Neutrophil (primary cell): ENCODE data around the gene CPLX3.

ENCODE experiments used
- H3K27ac ChIP-seq: fragments of 200-600 bp; sonication (generic); 2 replicates; pipeline ENCODE4 v1.5.1; 2016; ENCODE audit warnings: mild to moderate bottlenecking, moderate library complexity
- H3K27me3 ChIP-seq: fragments of 200-600 bp; sonication (generic); 2 replicates; pipeline ENCODE4 v1.6.0; 2016; ENCODE audit warnings: mild to moderate bottlenecking
- H3K36me3 ChIP-seq: fragments of 200-600 bp; sonication (generic); 2 replicates; pipeline ENCODE4 v1.5.1; 2017
- H3K4me1 ChIP-seq, 2 experiments: fragments of 200-600 bp in 1 of 2; sonication (generic) in 1 of 2; 1 replicate in 1 of 2; 2 replicates in 1 of 2; pipeline versions ENCODE4 v1.5.1 to v1.6.1; 2013 to 2016; ENCODE audit warnings: low read depth in 1 of 2, low read length in 1 of 2, mild to moderate bottlenecking in 1 of 2, moderate library complexity in 1 of 2; ENCODE audit not compliant: control insufficient read depth in 1 of 2, insufficient read depth in 1 of 2
- H3K4me3 ChIP-seq, 2 experiments: fragments of 200-600 bp in 1 of 2; sonication (generic) in 1 of 2; 1 replicate in 1 of 2; 2 replicates in 1 of 2; pipeline ENCODE4 v1.5.1; 2013 to 2016; ENCODE audit warnings: low read depth in 1 of 2, low read length in 1 of 2, mild to moderate bottlenecking in 1 of 2, moderate library complexity in 1 of 2
- H3K9me3 ChIP-seq: fragments of 200-600 bp; sonication (generic); 2 replicates; pipeline ENCODE4 v1.5.1; 2016
- TF ChIP-seq, protein P1 (sequence below): fragments of 200-600 bp; sonication (generic); IDR thresholded peaks from 2 replicates; pipeline ENCODE4 v1.5.1; 2016; ENCODE audit warnings: antibody characterized with exemption

The CPLX3 gene

DNA sequence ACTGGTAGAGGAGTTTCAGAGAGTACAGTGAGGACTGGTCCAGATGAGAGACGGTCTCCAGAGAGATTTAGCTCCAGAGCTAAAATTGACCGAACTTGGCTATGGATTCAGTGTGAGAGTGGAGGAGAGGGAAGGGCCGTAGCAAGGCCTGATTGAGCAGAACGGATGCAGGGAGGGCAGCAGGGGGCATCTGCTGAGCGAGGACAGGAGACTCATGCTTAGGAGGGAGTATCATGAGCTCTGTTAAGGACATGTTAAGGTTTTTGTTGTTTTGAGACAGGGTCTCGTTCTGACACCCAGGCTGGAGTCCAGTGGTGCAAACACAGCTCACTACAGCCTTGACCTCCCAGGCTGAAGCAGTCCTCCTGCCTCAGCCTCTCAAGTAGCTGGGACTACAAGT is 21.5 kb upstream of the CPLX3 start:
- H3K27ac ChIP-seq: peak overlapping the region; percentile 51
- H3K9me3 ChIP-seq: no peaks in the 10 kb centered on the region
- H3K27me3 ChIP-seq: no peaks in the 10 kb centered on the region
- H3K36me3 ChIP-seq: peaks cover 53% of the 10 kb centered on the region
- H3K4me1 ChIP-seq: peaks cover 8 to 9% of the 10 kb centered on the region in 2 experiments
- no peak overlapping the region for H3K4me3 ChIP-seq
- TF ChIP-seq, protein P1, sequence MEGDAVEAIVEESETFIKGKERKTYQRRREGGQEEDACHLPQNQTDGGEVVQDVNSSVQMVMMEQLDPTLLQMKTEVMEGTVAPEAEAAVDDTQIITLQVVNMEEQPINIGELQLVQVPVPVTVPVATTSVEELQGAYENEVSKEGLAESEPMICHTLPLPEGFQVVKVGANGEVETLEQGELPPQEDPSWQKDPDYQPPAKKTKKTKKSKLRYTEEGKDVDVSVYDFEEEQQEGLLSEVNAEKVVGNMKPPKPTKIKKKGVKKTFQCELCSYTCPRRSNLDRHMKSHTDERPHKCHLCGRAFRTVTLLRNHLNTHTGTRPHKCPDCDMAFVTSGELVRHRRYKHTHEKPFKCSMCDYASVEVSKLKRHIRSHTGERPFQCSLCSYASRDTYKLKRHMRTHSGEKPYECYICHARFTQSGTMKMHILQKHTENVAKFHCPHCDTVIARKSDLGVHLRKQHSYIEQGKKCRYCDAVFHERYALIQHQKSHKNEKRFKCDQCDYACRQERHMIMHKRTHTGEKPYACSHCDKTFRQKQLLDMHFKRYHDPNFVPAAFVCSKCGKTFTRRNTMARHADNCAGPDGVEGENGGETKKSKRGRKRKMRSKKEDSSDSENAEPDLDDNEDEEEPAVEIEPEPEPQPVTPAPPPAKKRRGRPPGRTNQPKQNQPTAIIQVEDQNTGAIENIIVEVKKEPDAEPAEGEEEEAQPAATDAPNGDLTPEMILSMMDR: no peak

- Histone ChIP-seq H3K4me1 (no peaks in the 10 kb centered on the region), H3K27me3 (no peaks in the 10 kb centered on the region), H3K36me3 (peaks cover 29% of the 10 kb centered on the region), H3K9me3 (no peaks in the 10 kb centered on the region), H3K27ac (no peak overlapping the region), H3K4me3 (no peak overlapping the region)
- TF ChIP-seq, protein P1: no peak
Measured at GRCh38 chr15:74807282-74807681, 19.1 kb upstream of the CPLX3 start.

- H3K27ac ChIP-seq: no peak overlapping the region
Measured at GRCh38 chr15:74808078-74808839, 18.2 kb upstream of the CPLX3 start.

GRCh38 chr15:74808840-74809229 is 17.6 kb upstream of the CPLX3 start:
- Histone ChIP-seq H3K9me3 (no peaks in the 10 kb centered on the region), H3K4me3 (no peak overlapping the region), H3K4me1 (no peaks in the 10 kb centered on the region), H3K27me3 (no peaks in the 10 kb centered on the region), H3K36me3 (peaks cover 14% of the 10 kb centered on the region), H3K27ac (no peak overlapping the region)
- TF ChIP-seq, protein P1: no peak

More at GRCh38 chr15:74808078-74808839, 18.2 kb upstream of the CPLX3 start:
- H3K4me3 ChIP-seq: no peak overlapping the region
- no peaks in the 10 kb centered on the region for H3K9me3 ChIP-seq
- H3K27me3 ChIP-seq: no peaks in the 10 kb centered on the region
- H3K36me3 ChIP-seq: peaks cover 19% of the 10 kb centered on the region
- no peaks in the 10 kb centered on the region for H3K4me1 ChIP-seq
- TF ChIP-seq, protein P1: no peak

- H3K4me3 ChIP-seq: no peak overlapping the region
- TF ChIP-seq, protein P1: no peak
- H3K27me3 ChIP-seq: no peaks in the 10 kb centered on the region
- H3K4me1 ChIP-seq: no peaks in the 10 kb centered on the region
- no peaks in the 10 kb centered on the region for H3K9me3 ChIP-seq
- H3K27ac ChIP-seq: no peak overlapping the region
- H3K36me3 ChIP-seq: peaks cover 10% of the 10 kb centered on the region
Measured at GRCh38 chr15:74809242-74809641, 17.2 kb upstream of the CPLX3 start.
